Hypothalamus (tissue), 51 donors: ENCODE results near the gene PGF.
"Not testable (repeated sequence)": the region's sequence is repeated elsewhere in the genome, so short reads cannot be mapped to it uniquely, and the experiment has no call there.

Experiments
- DNase-seq, 51 donors: peaks; one replicate each; lab custom pipeline; 2025; lab: John Stamatoyannopoulos, UW

The PGF gene

DNA sequence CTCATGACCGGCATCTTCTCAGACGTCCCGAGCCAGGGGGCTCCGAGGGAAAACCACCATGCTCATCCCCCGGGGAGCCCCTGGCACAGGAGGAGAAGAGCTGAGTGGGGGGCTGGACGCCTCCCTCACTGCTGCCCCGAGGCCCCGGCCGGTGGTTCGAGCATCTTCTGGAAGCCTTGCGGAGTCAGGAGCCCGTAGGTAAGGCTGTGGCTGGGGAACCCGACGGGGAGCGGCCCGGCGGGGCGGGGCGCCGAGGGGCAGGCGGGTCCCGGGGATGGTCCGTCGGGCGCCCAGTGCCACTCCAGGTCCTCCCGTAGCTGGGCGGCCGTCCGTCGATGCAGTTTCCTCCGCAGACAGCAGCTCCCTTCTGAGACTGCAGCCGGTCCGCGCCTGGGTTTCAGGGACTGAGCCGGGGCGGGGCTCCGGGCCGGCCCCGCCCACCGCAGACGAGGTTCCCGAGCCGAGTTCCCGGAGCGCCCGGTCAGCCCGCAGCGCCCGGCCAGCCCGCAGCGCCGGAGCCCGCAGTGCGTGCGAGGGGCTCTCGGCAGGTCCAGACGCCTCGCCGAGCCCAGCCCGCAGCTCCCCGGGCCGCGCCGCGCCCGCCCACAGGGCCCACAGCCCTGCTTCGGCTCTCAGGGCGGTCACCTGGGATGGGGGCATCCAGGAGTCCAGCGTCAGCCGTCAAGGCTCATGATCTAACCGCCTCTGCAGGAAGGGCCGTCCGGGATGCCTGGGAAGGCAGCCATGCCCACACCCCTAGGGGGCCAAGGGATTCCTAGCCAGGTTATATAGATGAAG lies at the start of gene PGF:
Gene PGF, minus strand, starts transcription at position 369 of the 798 bp plus-strand sequence. Its CDS starts 355 bp downstream, at position 14.
- peak in 26 of 51 donors; percentile 11 to 60 (median 30) for DNase-seq

- peak in 1 of 51 donors; percentile 50 for DNase-seq
These were observed 48.0 kb upstream of the PGF start for GRCh38 chr14:75003250-75004027.

- DNase-seq: peak; percentile 50 to 98 (median 95)
These were observed 47.2 kb upstream of the PGF start, which contains the start of gene EIF2B2 for GRCh38 chr14:75002392-75003249. Gene EIF2B2 (plus strand): TSS chr14:75002921. CDS start chr14:75002991, 70 bp downstream.

DNA sequence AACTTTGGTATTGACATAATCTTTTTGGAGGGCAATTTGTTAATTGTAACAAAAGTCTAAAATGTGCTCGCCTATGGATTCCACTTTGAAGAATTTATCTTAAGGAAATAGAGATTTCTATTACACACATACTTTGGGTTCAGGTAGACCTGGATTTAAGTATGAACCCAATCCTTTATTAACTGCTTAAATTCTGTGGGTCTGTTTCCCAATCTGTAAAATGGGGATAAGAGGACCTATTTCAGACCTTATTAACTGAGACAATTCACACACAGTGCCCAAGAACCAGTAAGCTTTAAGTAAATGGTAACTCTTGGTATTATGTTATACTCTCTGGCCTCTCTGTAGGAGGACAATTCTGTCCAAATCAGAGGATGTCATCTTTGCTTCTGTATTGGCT lies 46.5 kb upstream of the PGF start:
- DNase-seq: no peak

GRCh38 chr14:75001261-75001660 lies 45.9 kb upstream of the PGF start:
- no peak for DNase-seq

DNA sequence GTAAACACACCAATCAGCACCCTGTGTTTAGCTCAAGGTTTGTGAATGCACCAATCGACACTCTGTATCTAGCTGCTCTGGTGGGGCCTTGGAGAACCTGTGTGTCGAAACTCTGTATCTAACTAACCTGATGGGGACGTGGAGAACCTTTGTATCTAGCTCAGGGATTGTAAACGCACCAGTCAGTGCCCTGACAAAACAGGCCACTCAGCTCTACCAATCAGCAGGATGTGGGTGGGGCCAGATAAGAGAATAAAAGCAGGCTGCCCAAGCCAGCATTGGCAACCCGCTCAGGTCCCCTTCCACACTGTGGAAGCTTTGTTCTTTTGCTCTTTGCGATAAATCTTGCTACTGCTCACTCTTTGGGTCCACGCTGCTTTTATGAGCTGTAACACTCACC lies 40.4 kb upstream of the PGF start:
- DNase-seq: not testable (repeated sequence)

- not testable (repeated sequence) for DNase-seq
These were observed 38.8 kb upstream of the PGF start for GRCh38 chr14:74994182-74994581.

DNA sequence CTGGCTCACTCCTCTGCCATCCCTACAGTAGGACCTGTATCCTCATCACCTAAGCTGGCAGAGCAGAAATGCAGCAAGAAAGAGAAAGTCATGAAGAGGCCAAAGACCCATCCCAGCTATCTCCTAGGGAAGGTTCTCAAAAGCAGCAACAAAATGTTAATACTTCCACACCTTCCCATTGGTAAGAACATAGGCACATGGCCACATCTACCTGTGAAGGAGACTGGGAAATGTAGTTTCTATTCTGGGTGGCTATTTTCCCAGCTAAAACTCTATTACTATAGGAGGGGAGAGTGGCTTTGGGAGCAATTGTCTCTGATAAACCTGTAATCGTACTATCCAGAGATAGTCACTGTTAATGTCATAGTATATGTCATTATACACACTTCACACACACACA lies 33.6 kb upstream of the PGF start:
- DNase-seq: no peak

GRCh38 chr14:74988131-74988530 lies 32.7 kb upstream of the PGF start:
- DNase-seq: no peak

DNA sequence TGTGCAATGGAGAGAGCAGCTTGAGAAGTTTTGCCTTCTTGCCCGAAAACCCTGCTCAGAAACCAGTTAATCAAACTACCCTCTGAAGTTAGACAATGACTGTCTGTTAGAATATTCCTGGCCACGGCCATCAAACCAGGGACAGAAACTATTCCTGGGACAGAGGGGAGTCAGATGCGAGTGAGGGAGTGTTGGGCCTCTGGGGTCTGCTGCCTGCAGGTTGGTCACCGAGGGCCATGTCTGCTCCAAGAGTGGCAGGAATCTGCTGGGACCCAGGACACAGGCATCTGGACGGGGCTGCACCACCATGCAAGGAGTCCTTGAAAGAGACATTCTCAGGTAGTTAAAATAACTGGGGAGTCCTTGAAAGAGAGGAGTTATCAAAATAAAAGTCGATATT lies 30.4 kb upstream of the PGF start:
- DNase-seq: no peak

DNA sequence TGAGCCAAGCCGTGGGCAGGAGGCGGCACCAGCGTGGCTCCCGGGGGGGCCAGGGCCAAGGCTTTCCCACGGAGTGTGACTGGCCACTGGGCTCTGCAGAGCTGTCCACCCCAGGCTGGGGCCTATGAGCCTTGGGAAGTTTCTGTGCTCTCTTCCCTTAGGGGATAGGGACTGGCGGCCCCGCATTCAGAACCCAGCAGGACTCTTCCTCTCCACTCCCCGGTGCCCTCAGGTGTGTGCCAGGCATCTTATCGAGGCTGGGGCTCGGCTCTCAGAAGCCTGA lies 29.6 kb upstream of the PGF start:
- no peak for DNase-seq

- no peak for DNase-seq
These were observed 29.0 kb upstream of the PGF start for GRCh38 chr14:74984236-74985027.

- DNase-seq: no peak
These were observed 27.9 kb upstream of the PGF start for GRCh38 chr14:74983343-74983742.

- DNase-seq: no peak
These were observed 27.3 kb upstream of the PGF start for GRCh38 chr14:74982661-74983060.

- no peak for DNase-seq
These were observed 26.4 kb upstream of the PGF start for GRCh38 chr14:74981833-74982232.

GRCh38 chr14:74981462-74981782 lies 26.0 kb upstream of the PGF start:
- no peak for DNase-seq

DNA sequence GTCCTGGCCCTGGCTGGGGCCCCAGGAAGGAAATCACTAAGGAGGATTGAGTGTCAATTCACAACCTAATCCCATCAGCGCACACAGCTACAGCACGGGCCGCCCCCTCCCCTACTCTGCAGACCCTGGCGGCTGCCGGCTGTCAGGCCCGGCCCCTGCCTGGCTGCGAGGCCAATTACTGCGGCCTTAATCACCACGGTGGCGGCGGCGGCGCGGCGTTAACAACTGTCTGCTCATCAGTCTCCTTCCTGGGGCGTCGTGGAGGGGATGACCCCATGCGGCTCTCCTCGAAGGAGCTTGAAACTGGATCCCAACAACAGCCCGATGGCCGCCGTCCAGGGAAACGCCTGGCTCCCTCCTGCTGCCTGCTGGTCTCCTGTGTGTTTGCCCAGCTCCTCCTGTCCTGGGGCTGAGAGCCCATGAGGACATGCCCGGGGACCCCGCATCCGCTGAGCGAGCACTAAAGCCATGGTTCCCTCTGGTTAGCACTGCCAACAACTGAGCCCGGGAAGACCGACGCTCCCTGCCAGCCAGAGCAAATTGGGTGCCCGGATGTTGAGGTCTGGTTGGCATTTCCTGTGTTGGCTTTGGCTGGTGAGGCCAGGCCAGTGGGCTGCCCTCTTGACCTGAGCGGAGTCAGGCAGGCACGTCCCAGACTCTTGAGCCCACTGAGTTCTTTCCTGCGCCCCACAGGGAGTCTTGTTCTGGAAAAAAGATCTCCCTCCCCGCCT lies 25.5 kb upstream of the PGF start:
- DNase-seq: no peak

DNA sequence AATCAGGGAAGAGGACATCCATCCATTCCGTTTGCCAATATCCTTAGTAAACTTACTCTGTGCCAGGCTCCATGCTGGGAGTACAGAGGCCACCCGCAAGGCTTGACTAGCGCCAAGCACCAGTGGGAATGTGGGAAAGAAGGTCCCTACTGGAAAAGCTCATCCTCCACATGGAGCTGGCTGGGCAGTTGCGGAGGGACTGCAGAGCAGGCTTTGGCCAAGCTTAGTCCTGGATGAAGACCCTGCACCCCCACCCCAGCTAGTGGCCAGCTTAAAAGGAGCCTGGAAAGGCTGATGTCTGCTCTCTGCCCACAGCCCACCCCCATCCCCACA lies 25.0 kb upstream of the PGF start:
- no peak for DNase-seq

DNA sequence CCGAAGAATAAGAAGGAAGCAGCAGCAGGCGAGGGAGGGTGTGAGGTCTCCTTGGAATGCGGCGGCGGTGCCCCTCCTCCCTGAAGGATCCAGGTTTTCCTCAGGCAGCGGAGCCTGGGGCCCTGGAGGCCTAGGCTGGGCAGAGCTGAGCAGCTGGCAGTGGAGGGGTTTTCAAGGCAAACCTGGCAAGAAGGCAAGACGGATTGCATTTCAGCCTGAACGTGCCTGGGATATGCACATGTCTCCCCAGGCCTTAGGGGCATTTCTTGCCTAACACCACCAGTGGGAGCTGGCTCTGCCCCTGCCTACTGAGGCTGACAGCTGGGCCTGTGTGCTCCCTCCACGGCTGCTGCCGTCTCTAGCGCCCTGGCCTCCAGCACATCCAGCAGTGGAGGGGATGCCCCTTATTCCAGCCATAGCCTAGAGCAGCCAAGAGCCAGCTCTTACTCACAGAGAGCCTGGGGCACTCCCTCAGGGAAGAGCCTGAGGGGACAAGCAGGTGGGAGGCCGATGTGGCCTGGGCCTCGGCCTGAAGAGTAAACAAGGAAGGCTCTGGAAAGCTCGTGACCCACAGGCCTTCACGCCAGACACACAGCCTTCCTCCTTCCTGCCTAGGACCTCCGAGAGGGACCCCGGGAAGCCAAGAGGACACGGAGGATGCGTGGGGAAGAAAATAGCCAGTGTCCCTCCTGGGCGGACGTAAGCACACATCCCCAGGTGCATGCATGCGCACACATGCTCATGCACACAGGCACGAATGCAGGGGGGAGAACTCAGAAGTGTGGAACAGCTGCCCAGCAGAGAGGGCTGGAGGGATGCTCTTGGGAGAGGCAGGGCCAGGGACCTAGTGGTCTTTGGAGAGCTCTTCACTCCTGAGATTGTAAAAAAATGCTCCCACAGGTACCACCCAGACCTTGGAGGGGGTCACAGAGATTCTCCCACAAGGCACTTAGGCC lies 24.3 kb upstream of the PGF start:
- peak in 2 of 51 donors; percentile 18 to 21 for DNase-seq
